Common myeloid progenitor, CD34-positive (primary cell): ENCODE measurements around the gene PITPNM2.

ENCODE experiments used
- CTCF ChIA-PET: fragments of 350-600 bp; sonication (Branson Sonifier 250); formaldehyde crosslinking; loops from one replicate; lab custom pipeline; 2021; ENCODE audit warnings: antibody characterized with exemption; lab: Charles Lee
- POLR2A ChIA-PET: fragments of 350-600 bp; sonication (Branson Sonifier 250); formaldehyde crosslinking; loops from one replicate; lab custom pipeline; 2021; ENCODE audit warnings: antibody characterized with exemption; lab: Charles Lee
- DNase-seq, 3 donors: peaks; one replicate each; pipeline versions ENCODE4 v3.0.0 to v3.0.0-alpha.2; 2013
- H3K27ac ChIP-seq, 2 experiments: 1 replicate in 1 of 2; 2 replicates in 1 of 2; pipeline ENCODE4 v1.7.0; 2013; ENCODE audit warnings: inconsistent platforms in 2 of 2, low read length in 2 of 2, mild to moderate bottlenecking in 2 of 2, low read depth in 1 of 2, moderate library complexity in 1 of 2; ENCODE audit not compliant: severe bottlenecking in 2 of 2, insufficient read depth in 1 of 2, poor library complexity in 1 of 2
- H3K27me3 ChIP-seq, 5 experiments: replicated peaks in 2 of 5; 1 replicate in 3 of 5; 2 replicates in 2 of 5; pipeline versions ENCODE4 v1.6.1 to v1.7.0; 2013; ENCODE audit warnings: low read length in 4 of 5, mild to moderate bottlenecking in 2 of 5, moderate library complexity in 2 of 5, inconsistent platforms in 1 of 5; ENCODE audit not compliant: insufficient read depth in 5 of 5, control insufficient read depth in 4 of 5
- H3K36me3 ChIP-seq, 4 experiments: 1 replicate in 2 of 4; 2 replicates in 2 of 4; pipeline versions ENCODE4 v1.6.1 to v1.7.0; 2013; ENCODE audit warnings: low read length in 3 of 4, control low read depth in 1 of 4, mild to moderate bottlenecking in 1 of 4; ENCODE audit not compliant: control insufficient read depth in 4 of 4, insufficient read depth in 4 of 4
- H3K4me1 ChIP-seq, 4 experiments: 1 replicate in 3 of 4; 2 replicates in 1 of 4; pipeline versions ENCODE4 v1.6.1 to v1.7.1; 2013; ENCODE audit warnings: low read length in 3 of 4, mild to moderate bottlenecking in 3 of 4, control low read depth in 1 of 4, inconsistent platforms in 1 of 4, moderate library complexity in 1 of 4; ENCODE audit not compliant: control insufficient read depth in 4 of 4, insufficient read depth in 4 of 4; ENCODE audit errors: control extremely low read depth in 1 of 4
- H3K4me3 ChIP-seq, 7 experiments: 1 replicate in 4 of 7; 2 replicates in 3 of 7; pipeline versions ENCODE4 v1.5.1 to v1.7.0; 2013; ENCODE audit warnings: mild to moderate bottlenecking in 7 of 7, low read length in 6 of 7, moderate library complexity in 6 of 7, inconsistent platforms in 2 of 7, low read depth in 2 of 7, control low read depth in 1 of 7; ENCODE audit not compliant: insufficient read depth in 4 of 7, control insufficient read depth in 1 of 7; ENCODE audit errors: extremely low read depth in 1 of 7
- H3K9me3 ChIP-seq, 5 experiments: 1 replicate in 4 of 5; 2 replicates in 1 of 5; pipeline versions ENCODE4 v1.6.1 to v1.7.1; 2013; ENCODE audit warnings: low read length in 4 of 5, mild to moderate bottlenecking in 2 of 5, inconsistent platforms in 1 of 5, low read depth in 1 of 5, moderate library complexity in 1 of 5; ENCODE audit not compliant: control insufficient read depth in 4 of 5, insufficient read depth in 2 of 5; ENCODE audit errors: control extremely low read depth in 1 of 5
- WGBS: methylation state at CpG from one replicate; pipeline ENCODE4 v1.1.5; 2013; ENCODE audit not compliant: insufficient coverage; 5-methylcytosine and 5-hydroxymethylcytosine counted together

Gene PITPNM2

DNA sequence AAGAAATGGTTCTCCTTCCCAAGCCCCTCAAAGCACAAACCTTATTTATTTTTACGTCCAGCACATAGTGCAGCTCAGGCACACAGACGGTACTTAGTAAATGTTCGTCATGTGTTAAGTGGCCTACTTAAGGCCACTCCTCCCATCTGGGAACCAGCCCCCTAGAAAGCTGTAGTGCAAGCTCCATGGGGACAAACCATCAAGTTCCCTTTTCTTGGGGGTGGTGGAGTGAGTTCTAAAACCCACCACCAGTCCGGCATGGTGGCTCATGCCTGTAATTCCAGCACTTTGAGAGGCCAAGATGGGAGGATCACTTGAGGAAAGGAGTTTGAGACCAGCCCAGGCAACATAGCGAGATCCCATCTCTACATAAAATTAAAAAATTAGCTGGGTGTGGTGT lies 49.4 kb downstream of the PITPNM2 start:
- ChIA-PET POLR2A (no interaction called here), CTCF (interaction anchor here (0.8 to 1.6 kb wide), 5 partner anchors 10 to 23 kb away, joined by 3 to 6 read pairs (median 3); no protein-coding TSS in a partner anchor)

More for the DNA sequence above, 49.4 kb downstream of the PITPNM2 start:
- H3K36me3 ChIP-seq = peaks cover 0 to 6% (median 4%) of the 10 kb centered on the region in 4 experiments
- no peak overlapping the region for H3K4me3 ChIP-seq
- no peaks in the 10 kb centered on the region for H3K27me3 ChIP-seq
- 93% methylated on average over 5 of the region's 5 CpGs for WGBS
- no peak overlapping the region for H3K27ac ChIP-seq
- H3K4me1 ChIP-seq = peaks cover 0 to 9% (median 2%) of the 10 kb centered on the region in 4 experiments
- DNase-seq = no peak
- no peaks in the 10 kb centered on the region for H3K9me3 ChIP-seq
